HG03442 (cell line): ENCODE data around the gene SPOCK3.
"Not testable (repeated sequence)": the region's sequence is repeated elsewhere in the genome, so short reads cannot be mapped to it uniquely, and the experiment has no call there.

Experiments used
- ATAC-seq: cut with Tn5 transposase; IDR thresholded peaks from one replicate; pipeline ENCODE4 v1.9.1; 2021; ENCODE audit warnings: mild to moderate bottlenecking, moderate library complexity; ENCODE audit not compliant: unreplicated experiment

The SPOCK3 gene

GRCh38 chr4:167234316-167234881 lies at the start of gene SPOCK3:
SPOCK3 (minus strand) TSS chr4:167234494.
- peak; percentile 30 for ATAC-seq

GRCh38 chr4:167282171-167282864 lies 48.0 kb upstream of the SPOCK3 start:
- no peak for ATAC-seq

- ATAC-seq = not testable (repeated sequence)
These were observed 47.3 kb upstream of the SPOCK3 start for GRCh38 chr4:167281545-167281944.

- ATAC-seq = no peak
These were observed 40.1 kb upstream of the SPOCK3 start for GRCh38 chr4:167274351-167274750.

GRCh38 chr4:167265231-167265630 lies 30.9 kb upstream of the SPOCK3 start:
- no peak for ATAC-seq

- no peak for ATAC-seq
These were observed 14.0 kb upstream of the SPOCK3 start for GRCh38 chr4:167248271-167248670.

GRCh38 chr4:167239627-167240026 lies 5.3 kb upstream of the SPOCK3 start:
- ATAC-seq = no peak

- no peak for ATAC-seq
These were observed 3.9 kb upstream of the SPOCK3 start for GRCh38 chr4:167238226-167238625.

- peak; percentile 78 for ATAC-seq
These were observed 494 bp downstream of the SPOCK3 start for GRCh38 chr4:167233685-167234315.

GRCh38 chr4:167232805-167233684 lies 1.2 kb downstream of the SPOCK3 start:
- no peak for ATAC-seq

- ATAC-seq = no peak
These were observed 3.5 kb downstream of the SPOCK3 start for GRCh38 chr4:167230744-167231143.

- peak; percentile 98 for ATAC-seq
These were observed 12.2 kb downstream of the SPOCK3 start for GRCh38 chr4:167222099-167222498.

- no peak for ATAC-seq
These were observed 13.2 kb downstream of the SPOCK3 start for GRCh38 chr4:167221084-167221483.

- no peak for ATAC-seq
These were observed 16.2 kb downstream of the SPOCK3 start for GRCh38 chr4:167218022-167218608.

- no peak for ATAC-seq
These were observed 17.5 kb downstream of the SPOCK3 start for GRCh38 chr4:167216783-167217182.

- no peak for ATAC-seq
These were observed 24.1 kb downstream of the SPOCK3 start for GRCh38 chr4:167210166-167210565.

- ATAC-seq = no peak
These were observed 37.8 kb downstream of the SPOCK3 start for GRCh38 chr4:167196344-167197012.

- no peak for ATAC-seq
These were observed 43.9 kb downstream of the SPOCK3 start for GRCh38 chr4:167190379-167190778.

- no peak for ATAC-seq
These were observed 48.8 kb downstream of the SPOCK3 start for GRCh38 chr4:167185465-167185864.

GRCh38 chr4:167183036-167183435 lies 51.3 kb downstream of the SPOCK3 start:
- ATAC-seq = no peak
